Activated CD4-positive, alpha-beta T cell treated with anti-CD3 and anti-CD28 coated beads, Interleukin-2, amount 50 U/mL, for 16 hours (primary cell): ENCODE measurements around the gene SDK1.

Experiments
- DNase-seq: peaks from one replicate; pipeline ENCODE4 v3.0.0-alpha.2; 2020

The SDK1 gene

DNA sequence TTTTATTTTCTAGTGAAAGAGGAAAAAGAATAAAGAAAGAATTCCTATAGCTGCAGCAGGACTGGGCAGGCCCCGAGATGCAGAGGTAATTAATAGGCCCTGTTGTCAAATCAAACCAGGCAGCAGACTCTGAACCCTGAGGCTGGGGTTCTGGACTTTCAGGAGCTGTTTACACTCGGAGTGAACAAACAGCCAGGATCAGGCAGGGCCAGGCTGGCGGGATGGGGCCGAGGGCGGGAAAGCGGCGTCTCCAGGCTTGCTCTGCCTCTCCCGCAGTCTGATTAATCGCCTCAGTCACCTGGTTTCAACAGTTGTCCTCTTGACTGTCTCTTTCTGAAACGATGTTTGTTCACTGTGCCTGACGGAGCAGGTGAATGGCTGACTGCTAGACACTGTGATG is 705.6 kb downstream of the SDK1 start:
- DNase-seq: no peak

DNA sequence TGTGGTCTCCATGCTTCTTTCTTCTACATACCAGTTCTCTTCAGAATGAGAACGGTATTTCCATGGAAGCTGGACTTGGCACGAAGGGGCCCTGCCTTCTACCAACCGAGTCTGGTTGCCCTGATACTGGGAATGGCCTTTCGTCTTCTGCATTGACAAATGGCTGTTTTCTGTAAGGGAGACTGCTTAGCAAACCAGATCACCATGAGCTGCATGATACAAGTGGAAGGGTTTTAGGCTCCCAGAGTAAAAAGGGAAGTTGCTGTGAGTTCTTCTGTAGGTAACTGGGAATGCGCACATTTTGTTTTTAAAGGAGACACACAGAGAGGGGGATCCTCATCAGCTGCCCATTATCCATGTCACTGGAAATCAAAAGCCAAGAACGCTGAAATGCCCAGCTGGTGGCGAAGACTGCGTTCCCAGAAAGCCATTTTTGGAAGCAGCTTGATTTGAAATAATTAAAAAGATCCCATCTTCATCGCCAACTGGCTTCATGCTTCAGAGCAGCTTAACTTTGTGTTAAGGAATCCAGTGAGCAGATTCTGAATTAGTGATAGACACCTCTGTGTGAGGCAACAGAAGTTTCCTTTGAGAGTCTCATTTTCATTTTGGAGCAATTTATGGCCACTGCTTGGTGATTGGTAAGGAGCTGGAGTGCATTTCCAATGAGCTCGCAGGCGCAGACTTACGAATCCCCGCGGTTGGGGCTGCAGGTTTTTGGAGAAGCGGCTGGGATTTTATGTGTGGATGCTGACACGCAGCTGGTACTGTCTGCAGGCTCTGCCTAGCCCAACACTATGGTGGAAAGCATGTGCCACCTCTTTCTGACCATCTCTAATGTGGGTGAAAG is 708.4 kb downstream of the SDK1 start:
- DNase-seq: no peak

DNA sequence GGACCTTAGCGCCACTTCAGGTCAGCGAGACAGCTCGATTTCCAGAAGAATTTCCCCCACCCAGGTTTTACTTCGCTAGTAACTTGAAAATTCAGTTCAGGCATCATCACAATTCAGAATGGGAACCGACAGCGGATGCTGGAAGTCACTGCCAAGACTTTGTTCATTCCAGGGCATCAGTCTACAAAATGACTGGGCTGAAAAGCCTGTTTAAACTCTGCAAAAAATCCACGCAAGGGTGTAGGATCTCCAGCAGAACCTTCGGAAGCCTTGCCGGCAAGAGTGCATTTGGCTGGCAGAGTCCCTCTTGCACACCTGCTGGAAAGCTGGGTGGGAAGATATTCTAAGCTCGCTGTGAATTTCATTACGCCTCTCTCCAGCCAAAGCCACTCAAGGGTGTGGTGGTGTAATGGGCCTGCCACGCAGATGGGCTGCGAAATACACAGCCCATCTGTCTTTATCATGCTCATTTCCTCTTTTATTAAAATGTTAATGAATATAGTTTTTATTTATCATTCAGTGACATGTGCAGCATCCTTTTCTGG is 709.1 kb downstream of the SDK1 start:
- DNase-seq: no peak

DNA sequence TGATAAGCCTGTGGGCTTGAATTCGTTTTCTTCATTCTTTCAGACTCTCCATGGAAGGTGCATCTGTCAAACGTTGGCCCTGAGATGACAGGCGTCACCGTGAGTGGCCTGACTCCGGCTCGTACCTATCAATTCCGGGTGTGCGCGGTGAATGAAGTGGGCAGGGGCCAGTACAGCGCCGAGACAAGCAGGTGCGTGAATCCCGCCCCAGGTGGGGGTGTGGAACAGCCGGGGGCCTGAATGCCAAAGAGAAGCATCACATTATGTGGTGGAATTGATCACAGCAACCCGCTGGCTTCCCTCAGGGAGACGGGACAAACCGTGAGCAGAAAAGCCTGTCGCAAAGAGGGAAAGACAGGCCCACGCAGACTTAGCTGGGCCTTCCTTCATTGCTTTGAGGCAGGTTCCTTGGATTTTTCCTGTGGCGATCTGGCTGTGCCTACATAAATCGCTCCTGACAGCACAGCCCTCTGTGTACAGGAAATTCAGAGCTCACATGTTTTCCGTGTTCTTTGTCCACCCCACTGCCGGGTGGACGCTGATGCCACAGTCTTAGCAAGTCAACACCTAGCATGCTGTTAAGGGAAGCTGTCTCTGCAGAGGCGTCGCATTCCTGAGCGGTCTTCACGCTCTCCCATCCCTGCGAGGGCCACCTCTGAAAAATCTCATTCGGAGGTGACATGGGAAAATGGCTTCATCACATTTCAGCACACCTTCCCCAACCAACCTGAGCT is 710.0 kb downstream of the SDK1 start:
- DNase-seq: no peak

DNA sequence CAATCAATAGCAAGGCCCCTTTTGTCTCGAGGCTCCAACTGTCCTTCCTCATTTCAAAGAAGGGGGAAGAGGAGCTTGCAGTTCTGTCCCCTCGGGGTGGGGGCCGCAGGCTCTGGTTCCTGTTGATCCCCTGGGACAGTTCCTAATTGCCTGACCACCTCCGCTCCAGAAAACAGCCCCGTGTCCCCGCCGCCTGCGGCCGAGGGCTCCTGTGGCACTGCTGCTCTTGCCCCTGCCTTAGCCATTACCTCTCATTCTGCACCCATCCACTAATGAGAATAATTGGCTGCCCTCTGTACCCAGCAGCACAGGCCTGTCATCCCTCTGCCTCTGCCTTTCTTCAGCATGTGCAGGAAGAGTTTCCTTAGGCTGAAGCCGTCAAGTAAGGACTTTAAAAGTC is 712.7 kb downstream of the SDK1 start:
- no peak for DNase-seq

DNA sequence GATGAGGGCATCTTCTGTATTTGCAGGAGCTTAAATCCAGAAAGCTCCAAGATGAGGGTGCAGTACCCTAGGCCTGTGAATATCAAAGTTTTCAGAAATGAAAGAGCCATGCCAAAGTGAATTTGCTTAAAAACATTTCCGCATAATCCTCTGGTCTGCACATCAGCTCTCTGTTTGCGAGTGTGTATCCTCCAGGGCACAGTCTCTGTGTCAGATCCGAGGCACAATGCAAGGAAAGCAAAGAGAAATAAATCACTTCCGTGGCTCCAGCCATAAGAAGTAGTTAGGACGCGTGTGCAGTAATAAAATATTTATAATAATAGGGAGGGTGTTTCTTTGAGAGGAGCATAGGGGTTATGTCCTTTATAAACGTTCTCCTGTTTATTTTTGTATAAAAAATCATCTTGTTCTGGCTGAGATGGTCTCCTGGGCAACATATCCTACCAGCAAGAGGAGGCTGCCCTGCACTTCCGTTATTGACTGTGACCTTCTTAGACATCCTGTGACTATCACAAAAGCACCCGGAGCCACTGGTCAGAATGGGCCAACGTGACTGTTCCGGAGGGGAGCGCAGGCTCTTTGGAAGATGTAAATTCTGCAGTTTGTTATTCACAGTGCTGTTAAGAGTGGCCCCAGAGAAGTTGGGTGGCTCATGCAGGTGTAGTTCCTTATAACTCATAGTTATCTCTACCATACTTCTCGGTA is 713.4 kb downstream of the SDK1 start:
- DNase-seq: no peak

DNA sequence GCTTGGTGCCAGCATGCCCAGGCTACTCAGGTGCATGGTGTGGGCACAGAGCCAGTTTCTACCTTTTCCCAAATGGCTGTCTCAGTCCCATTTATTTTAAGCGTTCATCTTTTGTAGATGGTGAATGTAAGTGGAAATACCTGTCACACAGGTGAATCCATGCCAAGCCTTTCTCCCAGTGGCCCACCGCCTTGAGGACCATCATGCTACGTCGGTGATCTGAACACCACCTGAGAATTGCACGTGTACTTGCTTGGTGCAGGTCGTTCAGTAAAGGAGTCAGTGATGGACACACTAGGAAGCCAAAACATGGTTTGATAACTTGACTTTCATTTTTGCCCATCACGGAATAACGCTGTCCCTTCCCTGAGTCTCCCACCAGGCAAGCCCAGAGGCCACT is 714.3 kb downstream of the SDK1 start:
- no peak for DNase-seq

DNA sequence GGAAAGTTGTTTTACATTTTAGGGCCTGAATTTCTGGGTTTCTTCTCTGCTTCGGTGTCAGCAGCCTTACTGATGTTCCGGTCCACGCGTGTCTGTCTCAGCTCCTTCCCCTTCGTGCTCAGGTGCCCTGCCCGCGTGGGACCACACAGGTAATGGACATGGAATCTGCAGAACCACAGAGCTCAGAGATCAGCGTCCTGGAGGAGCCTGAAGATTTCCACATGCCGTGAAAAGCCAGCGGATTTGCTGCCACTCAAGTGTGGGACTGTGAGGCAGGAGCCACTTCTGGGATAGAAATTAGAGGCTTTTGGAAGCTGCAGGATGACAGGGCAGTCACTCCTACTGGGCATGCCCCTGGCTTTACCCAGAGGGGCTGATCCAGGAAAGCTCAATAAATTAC is 714.9 kb downstream of the SDK1 start:
- DNase-seq: no peak

DNA sequence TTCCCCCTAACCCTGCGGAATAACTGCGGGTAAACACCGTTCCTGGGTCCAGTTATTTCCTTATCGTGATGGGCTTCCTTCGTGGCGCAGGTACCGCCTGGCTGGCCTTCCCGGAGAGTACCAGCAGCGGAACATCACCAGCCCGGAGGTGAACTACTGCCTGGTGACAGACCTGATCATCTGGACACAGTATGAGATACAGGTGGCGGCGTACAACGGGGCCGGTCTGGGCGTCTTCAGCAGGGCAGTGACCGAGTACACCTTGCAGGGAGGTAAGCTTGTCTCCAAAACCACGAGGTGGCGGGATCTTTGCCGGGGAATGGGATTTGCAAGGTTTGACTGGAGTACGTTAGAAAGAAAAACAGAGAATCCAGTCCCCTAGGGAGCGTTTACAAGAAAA is 716.0 kb downstream of the SDK1 start:
- no peak for DNase-seq

DNA sequence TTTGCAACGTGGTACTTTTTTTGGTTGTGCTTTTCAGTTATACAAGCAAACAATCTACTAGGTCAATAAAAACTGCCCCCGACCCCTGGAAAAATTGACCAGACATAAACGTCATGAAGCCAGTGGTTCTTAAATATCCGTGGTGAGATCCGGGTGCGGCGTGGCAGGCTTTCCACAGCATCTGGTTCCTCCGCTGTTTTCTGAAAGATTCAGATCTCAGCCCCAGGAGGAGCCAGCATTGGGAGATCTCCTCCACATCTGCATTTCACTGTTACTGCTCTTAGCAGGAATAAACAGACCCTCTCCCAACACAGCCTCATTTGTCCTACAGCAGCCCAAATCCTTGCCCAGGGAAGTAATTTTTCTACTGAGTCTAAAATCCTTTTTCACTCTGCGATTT is 716.7 kb downstream of the SDK1 start:
- no peak for DNase-seq

DNA sequence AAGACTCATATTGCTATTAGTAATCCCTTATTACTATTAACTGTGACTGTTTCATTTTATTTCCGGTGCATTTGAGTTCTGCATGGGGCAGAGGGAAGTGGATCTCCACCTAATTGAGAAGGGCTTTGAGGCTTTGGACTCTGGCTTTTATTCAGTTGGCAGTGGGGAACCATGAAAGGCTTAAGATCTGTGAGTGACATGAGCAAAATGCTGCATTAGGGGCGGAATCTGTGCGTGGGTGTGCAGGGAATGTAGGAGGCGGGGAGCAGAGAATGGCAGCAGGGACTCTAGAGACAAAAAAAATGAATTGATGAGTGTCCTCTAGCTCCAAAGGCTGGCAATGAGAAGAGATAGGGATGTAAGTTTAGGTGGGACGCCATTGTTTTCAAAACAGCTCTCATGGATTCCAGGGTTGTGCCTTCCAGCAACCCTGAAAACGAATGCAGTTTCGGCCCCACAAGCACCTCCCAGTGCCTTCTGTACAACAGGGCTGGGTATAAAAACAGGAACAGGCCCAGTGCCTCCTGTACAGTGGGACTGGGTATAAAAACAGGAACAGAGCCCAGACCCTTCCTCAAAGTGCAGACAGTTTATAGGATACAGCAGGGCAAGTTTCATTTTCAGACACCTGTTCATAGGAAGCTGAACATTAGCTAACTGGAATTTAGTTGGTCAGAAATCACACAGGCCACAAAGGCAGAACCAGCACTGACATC is 717.7 kb downstream of the SDK1 start:
- DNase-seq: no peak

DNA sequence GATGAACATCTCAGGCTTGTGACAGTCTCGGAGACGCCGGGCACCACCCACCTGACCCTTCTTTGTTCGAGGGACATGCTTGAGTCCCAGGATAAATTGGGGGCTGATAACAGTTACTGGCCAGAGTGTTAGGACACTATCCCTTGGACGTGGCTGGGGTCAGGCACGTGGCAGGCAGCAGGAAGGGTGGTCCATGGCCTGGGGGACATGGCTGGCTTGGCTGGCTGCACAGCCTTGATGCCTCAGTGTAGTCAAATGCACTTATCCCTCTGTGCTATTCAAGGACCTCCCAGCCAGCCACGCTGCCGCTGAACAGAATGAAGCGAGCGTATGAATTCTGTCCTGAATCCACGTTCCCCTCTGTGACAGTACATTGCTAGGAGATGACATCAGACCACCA is 719.0 kb downstream of the SDK1 start:
- DNase-seq: no peak

DNA sequence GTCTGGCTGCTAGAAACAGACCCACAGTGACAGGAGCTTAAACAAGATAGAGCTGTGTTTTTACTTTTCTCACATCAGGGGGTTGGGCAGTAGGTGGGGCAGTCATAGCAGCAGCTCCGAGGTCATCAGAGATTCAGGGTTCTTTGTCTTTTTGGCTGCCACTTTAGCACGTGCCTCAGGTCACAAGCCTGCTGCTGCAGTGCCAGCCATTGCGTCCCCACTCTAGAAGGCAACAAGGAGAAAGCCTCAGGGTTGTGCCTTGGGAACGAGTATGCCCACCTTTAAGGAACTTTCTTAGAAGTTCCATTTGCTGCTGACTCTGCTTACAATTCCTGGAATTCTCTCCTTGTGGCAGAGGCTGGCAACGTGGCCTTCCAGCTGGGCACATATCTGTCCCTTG is 720.4 kb downstream of the SDK1 start:
- DNase-seq: no peak

DNA sequence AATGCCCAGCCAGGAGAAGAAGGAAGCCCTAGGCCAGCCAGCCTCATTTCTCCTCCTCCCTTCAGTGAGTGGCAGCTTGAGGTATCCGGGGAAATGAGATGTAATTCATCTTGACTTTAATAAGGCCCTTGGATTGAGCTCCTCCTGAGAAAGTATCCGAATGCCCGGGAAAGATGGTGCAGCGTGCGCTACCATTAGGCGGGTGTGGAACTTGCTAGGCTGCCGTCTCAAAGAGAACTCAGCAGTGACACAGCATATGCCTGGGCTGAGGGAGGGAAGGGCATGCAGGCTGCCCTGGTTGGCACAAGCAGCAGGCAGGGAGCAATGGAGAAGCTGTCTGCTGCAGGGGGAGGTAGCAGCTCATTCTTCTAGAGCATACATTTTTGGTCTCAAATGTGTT is 721.2 kb downstream of the SDK1 start:
- no peak for DNase-seq

DNA sequence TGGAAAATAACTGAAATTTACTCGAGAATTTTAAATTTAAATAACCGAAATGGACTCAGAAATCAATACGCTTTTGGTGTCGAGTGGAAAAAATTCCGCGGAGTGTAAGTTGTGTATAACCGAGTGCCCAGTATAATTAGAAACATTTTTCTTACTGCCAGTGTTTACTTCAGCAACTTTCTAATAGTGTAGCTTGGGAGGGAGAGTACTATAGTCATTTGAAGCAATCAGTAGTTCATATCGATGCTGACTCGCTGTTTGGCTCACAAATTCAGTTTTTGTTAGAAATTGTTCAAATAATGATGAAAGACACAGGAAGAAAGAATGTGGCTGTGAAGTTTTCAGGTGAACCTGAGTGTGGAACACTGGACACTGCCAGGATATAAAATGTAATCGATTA is 722.5 kb downstream of the SDK1 start:
- no peak for DNase-seq

DNA sequence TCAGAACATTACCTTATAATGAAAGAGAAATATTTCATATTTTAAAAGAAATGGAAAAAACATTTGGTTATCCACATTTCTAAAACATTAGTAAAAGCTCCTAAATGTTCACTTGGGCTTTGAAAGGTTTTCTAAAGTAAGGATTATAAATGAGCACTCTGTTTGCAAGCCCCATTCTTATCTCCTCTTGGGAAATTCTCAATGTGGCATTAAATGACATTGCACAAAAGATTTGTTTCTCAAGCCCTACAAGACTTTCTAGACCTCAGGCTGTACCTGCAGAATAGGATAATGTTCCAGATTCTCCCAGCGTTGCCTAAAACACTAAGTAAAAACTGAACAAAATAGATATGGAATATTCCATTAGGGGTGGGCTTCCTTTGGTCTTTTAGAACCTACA is 723.1 kb downstream of the SDK1 start:
- no peak for DNase-seq

DNA sequence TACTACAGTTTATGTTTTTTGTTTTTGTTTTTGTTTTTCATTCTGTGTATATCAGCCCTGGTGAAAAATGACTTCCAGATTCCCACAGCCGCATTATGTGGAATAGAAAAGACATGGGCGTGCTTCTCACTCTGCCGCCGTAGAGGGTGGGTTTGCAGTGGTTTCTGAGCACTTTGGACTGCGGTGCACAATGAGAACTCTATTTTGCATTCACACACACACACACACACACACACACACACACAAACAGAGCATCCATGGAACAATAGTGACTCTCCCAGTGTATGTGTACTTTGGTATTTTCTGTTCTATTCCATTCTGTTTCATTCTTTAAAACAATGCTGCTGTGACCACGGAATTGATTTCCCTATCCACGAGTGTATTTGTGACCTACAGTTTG is 723.8 kb downstream of the SDK1 start:
- no peak for DNase-seq

DNA sequence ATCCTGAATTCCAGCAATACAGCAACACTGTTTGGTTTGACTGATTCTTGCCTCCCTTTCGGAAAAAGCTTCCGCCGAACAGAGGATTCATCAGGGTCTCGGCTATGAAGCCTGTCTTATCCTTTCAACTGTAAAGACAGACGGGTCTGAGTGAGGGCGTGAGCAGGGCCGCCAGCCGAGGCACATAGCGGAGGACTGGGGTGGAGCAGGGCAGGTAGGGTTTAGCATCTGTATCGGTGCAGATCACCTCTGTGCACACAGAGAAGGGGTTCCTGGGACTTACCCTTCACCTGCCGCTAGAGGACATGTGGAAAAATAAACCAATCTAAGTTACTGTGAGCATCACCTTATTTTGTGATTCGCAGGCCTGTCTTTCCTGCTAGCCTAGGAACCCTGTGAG is 724.2 kb downstream of the SDK1 start:
- no peak for DNase-seq

DNA sequence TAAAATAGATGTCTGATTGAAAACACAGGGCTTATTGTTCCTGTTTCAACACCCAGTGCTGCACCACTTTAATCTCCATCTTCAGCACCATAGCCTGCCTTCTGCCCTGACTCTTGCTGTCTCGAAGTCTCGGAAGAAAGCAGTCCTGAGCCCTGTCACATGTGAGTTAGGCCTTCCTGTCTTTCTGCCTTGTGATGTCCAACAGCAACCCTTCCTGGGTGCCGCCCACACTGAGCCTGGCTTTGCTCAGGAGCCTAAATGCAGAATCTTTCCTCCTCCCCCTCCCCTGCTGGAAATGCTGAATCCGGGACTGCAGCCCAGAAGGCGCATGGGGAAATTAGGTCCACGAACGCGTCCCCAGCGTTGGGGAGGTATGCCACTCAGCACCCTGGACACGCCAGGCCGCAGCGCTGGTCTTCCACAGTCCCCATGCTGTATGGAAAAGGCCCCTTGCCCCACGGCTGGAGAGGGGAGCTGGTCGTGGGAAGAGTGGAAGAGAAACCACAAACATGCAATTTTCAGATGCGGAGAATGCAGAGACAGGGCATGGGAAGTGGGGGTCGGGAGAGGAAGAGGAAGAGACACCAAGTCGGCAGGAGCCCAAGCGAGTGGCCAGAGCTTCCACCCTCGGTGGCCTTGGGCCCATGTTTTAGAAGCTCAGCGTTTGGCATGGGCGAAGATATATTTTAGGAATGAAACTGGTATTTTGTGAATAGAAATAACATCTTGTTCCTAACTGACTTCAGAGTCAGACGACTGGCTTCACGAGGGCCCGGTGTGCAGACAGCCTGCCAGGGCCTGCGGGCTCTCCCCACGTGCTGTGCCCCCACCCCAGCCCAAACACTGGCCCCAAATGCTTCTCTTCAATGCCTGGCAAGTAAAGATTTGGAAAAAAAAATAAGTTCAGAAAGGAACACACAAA is 724.9 kb downstream of the SDK1 start:
- DNase-seq: no peak

DNA sequence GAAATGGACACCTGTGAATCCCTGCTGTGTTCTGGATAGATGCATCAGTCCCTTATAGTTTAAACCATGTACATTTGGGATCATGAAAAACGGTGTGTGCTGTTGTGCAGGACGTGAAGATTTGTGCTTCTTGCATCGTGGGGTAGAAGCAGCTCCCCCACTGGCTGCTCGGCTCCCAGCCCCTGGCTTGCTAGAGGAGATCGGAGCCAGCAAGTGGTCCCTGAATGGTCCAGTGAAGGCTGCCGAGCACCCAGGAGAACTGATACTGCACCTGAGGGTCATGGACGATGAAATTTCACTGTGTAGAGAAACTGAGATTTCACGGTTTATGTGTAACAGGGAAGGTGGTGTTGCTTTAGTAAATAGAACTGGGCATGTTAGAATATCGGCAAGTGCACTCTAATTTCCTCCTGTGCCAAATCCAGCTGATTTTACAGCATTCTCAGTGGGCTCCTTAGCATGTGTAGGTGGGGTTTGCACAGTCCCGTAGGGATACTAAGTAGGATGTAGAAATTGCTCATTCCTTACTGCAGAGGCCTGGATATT is 726.0 kb downstream of the SDK1 start:
- no peak for DNase-seq

DNA sequence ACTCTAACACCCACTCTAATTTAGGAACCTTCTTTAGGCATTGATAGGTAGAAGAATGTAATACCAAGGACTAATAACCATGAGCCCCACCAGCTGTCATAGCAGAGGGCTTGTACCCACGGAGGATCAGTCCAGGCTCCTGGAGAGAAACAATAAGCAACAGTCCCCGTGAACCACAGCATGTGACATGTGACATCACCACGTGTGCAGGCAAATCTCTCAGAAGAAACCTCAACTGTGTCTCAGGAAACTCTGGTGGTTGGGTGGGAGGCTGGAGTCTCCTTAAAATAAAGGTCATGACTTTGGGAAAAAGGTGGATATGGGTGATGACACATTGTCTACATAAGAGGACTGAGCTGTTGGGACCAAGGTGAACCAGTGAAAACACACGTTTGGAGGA is 727.2 kb downstream of the SDK1 start:
- DNase-seq: no peak

DNA sequence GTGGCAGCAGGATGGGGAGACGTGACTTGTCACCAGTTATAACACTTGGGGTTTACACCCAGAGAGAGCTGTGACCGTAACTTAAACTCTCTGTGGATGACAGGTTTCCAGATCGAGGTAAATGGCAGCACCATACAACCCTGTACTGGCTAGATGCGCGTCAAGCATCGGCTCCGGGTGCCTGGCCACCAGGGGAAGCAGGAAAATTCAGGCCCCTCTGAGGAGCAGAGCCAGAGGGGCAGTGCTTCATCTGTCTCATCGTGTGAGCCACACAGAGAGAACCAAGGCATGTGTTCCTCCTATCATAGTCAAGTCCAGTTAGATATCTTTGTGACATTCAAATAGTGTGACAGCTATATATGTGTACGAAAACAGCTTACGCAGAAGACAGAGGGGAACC is 728.9 kb downstream of the SDK1 start:
- DNase-seq: no peak
